H1 (cell line): ENCODE measurements around the gene CCR8.

Experiments
- BRCA1 ChIP-seq: IDR thresholded peaks from 2 replicates; pipeline ENCODE4 v1.6.1; 2012; ENCODE audit warnings: low read depth, low read length, improper control_type of control experiment
- JUN ChIP-seq: IDR thresholded peaks from 2 replicates; pipeline ENCODE4 v1.6.1; 2011; ENCODE audit warnings: low read depth, mild to moderate bottlenecking, improper control_type of control experiment, low read length
- POLR2AphosphoS5 ChIP-seq: IDR thresholded peaks from 2 replicates; pipeline ENCODE4 v1.6.1; 2011; ENCODE audit warnings: low read depth, low read length
- TF ChIP-seq, protein P1 (sequence below), 3 experiments: IDR thresholded peaks; 1 replicate in 2 of 3; 2 replicates in 1 of 3; pipeline versions ENCODE4 v1.5.1 to v1.6.1; 2011; ENCODE audit warnings: low read length in 3 of 3, mild to moderate bottlenecking in 3 of 3, inconsistent platforms in 2 of 3, low read depth in 1 of 3, moderate library complexity in 1 of 3; ENCODE audit not compliant: insufficient read depth in 1 of 3; ENCODE audit errors: control extremely low read depth in 1 of 3

- TF ChIP-seq, protein P1, sequence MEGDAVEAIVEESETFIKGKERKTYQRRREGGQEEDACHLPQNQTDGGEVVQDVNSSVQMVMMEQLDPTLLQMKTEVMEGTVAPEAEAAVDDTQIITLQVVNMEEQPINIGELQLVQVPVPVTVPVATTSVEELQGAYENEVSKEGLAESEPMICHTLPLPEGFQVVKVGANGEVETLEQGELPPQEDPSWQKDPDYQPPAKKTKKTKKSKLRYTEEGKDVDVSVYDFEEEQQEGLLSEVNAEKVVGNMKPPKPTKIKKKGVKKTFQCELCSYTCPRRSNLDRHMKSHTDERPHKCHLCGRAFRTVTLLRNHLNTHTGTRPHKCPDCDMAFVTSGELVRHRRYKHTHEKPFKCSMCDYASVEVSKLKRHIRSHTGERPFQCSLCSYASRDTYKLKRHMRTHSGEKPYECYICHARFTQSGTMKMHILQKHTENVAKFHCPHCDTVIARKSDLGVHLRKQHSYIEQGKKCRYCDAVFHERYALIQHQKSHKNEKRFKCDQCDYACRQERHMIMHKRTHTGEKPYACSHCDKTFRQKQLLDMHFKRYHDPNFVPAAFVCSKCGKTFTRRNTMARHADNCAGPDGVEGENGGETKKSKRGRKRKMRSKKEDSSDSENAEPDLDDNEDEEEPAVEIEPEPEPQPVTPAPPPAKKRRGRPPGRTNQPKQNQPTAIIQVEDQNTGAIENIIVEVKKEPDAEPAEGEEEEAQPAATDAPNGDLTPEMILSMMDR (IDR thresholded peaks at IDR 0.05; ENCODE audit: control extremely low read depth in 1 of 3, insufficient read depth in 1 of 3, low read depth in 1 of 3, low read length in 3 of 3) = no peak
- TF ChIP-seq JUN = no peak
- no peak for TF ChIP-seq POLR2AphosphoS5
- no peak for TF ChIP-seq BRCA1
These were observed 14.3 kb downstream of the CCR8 start for GRCh38 chr3:39343760-39344159.
